HCT116 (cell line): ENCODE results near the gene CKM. TPM values are rescaled to one million over a fixed set of nuclear protein-coding genes. Genes with fewer than 3 reads are reported as not detected.

Experiments
- ATAC-seq: fragments of 200-7000 bp; cut with Tn5 transposase; 2 replicates; pipeline ENCODE4 v1.9.1; 2020; ENCODE audit warnings: mild to moderate bottlenecking, moderate library complexity
- BruUV-seq: library from RNA; stranded (reverse); fragments of 400-500 nt; replicated peaks from 2 replicates; lab custom pipeline; 2021; lab: Mats Ljungman, UMichigan
- CTCF ChIA-PET: fragments of 300-600 bp; sonication (Branson Sonifier 250); formaldehyde crosslinking; loops from one replicate; lab custom pipeline; 2021; ENCODE audit warnings: antibody characterized with exemption; lab: Charles Lee
- POLR2A ChIA-PET: fragments of 300-600, 350-600 bp; sonication (Branson Sonifier 250); formaldehyde crosslinking; loops from one replicate; lab custom pipeline; 2021; ENCODE audit warnings: antibody characterized with exemption; lab: Charles Lee
- RAD21 ChIA-PET, 2 experiments: fragments of 300-600 bp; sonication (Branson Sonifier 250); formaldehyde crosslinking; loops; one replicate each; lab custom pipeline; 2023; ENCODE audit warnings: low total read pairs in 2 of 2; ENCODE audit not compliant: uncharacterized antibody in 2 of 2, unreplicated experiment in 2 of 2, low non-redundant PET in 1 of 2; lab: Charles Lee
- DNase-seq: peaks from one replicate; pipeline ENCODE4 v3.0.0-alpha.2; 2010; ENCODE audit warnings: low read depth, low spot score
- H2AFZ ChIP-seq: fragments of 200-600 bp; shearing (Covaris generic), sonication (generic); 2 replicates; pipeline ENCODE4 v1.6.1; 2017; ENCODE audit warnings: low read depth, mixed run types, mixed read lengths, antibody characterized with exemption, low read length; ENCODE audit not compliant: poor library complexity, severe bottlenecking
- H3K27ac ChIP-seq: 2 replicates; pipeline ENCODE4 v1.5.1; 2012; ENCODE audit warnings: low read depth, low read length
- H3K27me3 ChIP-seq: fragments of 200-600 bp; sonication (generic); 2 replicates; pipeline ENCODE4 v1.6.1; 2016; ENCODE audit warnings: mixed run types, low read length, mixed read lengths; ENCODE audit not compliant: insufficient read depth
- H3K36me3 ChIP-seq, 2 experiments: fragments of 200-500 bp in 1 of 2; fragments of 200-600 bp in 1 of 2; sonication (Bioruptor generic) in 1 of 2; sonication (generic) in 1 of 2; 2 replicates each; pipeline versions ENCODE4 v1.5.1 to v1.6.1; 2014 to 2016; ENCODE audit warnings: low read length in 2 of 2, inconsistent platforms in 1 of 2, mixed read lengths in 1 of 2, mixed run types in 1 of 2; ENCODE audit not compliant: insufficient read depth in 2 of 2, control insufficient read depth in 1 of 2
- H3K4me1 ChIP-seq, 2 experiments: fragments of 200-600 bp in 1 of 2; sonication (generic) in 1 of 2; 2 replicates each; pipeline versions ENCODE4 v1.5.1 to v1.6.1; 2012 to 2017; ENCODE audit warnings: low read length in 2 of 2, inconsistent platforms in 1 of 2, mild to moderate bottlenecking in 1 of 2, mixed read lengths in 1 of 2, mixed run types in 1 of 2, moderate library complexity in 1 of 2; ENCODE audit not compliant: insufficient read depth in 2 of 2, control insufficient read depth in 1 of 2
- H3K4me2 ChIP-seq: fragments of 200-600 bp; sonication (generic); 2 replicates; pipeline ENCODE4 v1.6.1; 2017; ENCODE audit warnings: mixed run types, low read length, mixed read lengths
- H3K4me3 ChIP-seq, 2 experiments: fragments of 200-600 bp in 1 of 2; sonication (generic) in 1 of 2; replicated peaks in 1 of 2; 2 replicates each; pipeline ENCODE4 v1.5.1; 2011 to 2016; ENCODE audit warnings: low read length in 2 of 2, control low read depth in 1 of 2, low read depth in 1 of 2, mild to moderate bottlenecking in 1 of 2, mixed read lengths in 1 of 2, mixed run types in 1 of 2
- H3K79me2 ChIP-seq: fragments of 200-600 bp; sonication (generic); 2 replicates; pipeline ENCODE4 v1.6.1; 2017; ENCODE audit warnings: mild to moderate bottlenecking, mixed run types, low read length, moderate library complexity, mixed read lengths; ENCODE audit not compliant: insufficient read depth
- H3K9ac ChIP-seq: fragments of 200-600 bp; sonication (generic); 2 replicates; pipeline ENCODE4 v1.6.1; 2016; ENCODE audit warnings: low read length, mixed read lengths
- H3K9me2 ChIP-seq: fragments of 200-600 bp; sonication (generic), shearing (Covaris generic); 2 replicates; pipeline ENCODE4 v1.6.1; 2017; ENCODE audit warnings: mixed run types, mild to moderate bottlenecking, moderate library complexity; ENCODE audit not compliant: insufficient read depth
- H3K9me3 ChIP-seq, 2 experiments: fragments of 200-500 bp in 1 of 2; fragments of 200-600 bp in 1 of 2; sonication (Bioruptor generic) in 1 of 2; sonication (generic) in 1 of 2; 2 replicates each; pipeline ENCODE4 v1.6.1; 2014 to 2017; ENCODE audit warnings: low read length in 2 of 2, mixed read lengths in 2 of 2, inconsistent platforms in 1 of 2, low read depth in 1 of 2, mild to moderate bottlenecking in 1 of 2, mixed run types in 1 of 2, moderate library complexity in 1 of 2; ENCODE audit not compliant: control insufficient read depth in 1 of 2, insufficient read depth in 1 of 2
- H4K20me1 ChIP-seq: fragments of 200-600 bp; sonication (generic), shearing (Covaris generic); 2 replicates; pipeline ENCODE4 v1.6.1; 2017; ENCODE audit warnings: mixed run types, mild to moderate bottlenecking, moderate library complexity; ENCODE audit not compliant: insufficient read depth
- ATF3 ChIP-seq: IDR thresholded peaks from 2 replicates; pipeline ENCODE4 v1.6.1; 2012
- CBX3 ChIP-seq: IDR thresholded peaks from 2 replicates; pipeline ENCODE4 v1.6.1; 2012; ENCODE audit warnings: low read depth
- CEBPB ChIP-seq: IDR thresholded peaks from 2 replicates; pipeline ENCODE4 v1.6.1; 2012; ENCODE audit warnings: low read depth
- CTCF ChIP-seq, 3 experiments: fragments of 200-600 bp in 1 of 3; sonication (generic) in 1 of 3; IDR thresholded peaks in 2 of 3; conservative IDR thresholded peaks in 1 of 3; 2 replicates each; pipeline ENCODE4 v1.5.1; 2012 to 2017; ENCODE audit warnings: low read depth in 2 of 3, low read length in 2 of 3, antibody characterized with exemption in 1 of 3, borderline replicate concordance in 1 of 3, control low read depth in 1 of 3, mild to moderate bottlenecking in 1 of 3, mixed read lengths in 1 of 3, mixed run types in 1 of 3, moderate library complexity in 1 of 3; ENCODE audit not compliant: insufficient read depth in 1 of 3
- EGR1 ChIP-seq: IDR thresholded peaks from 2 replicates; pipeline ENCODE4 v1.6.1; 2012; ENCODE audit warnings: low read depth
- EZH2 ChIP-seq: fragments of 200-600 bp; sonication (generic); IDR thresholded peaks from 2 replicates; pipeline ENCODE4 v1.6.1; 2017; ENCODE audit warnings: antibody characterized with exemption, mixed run types
- EZH2phosphoT487 ChIP-seq: fragments of 200-600 bp; IDR thresholded peaks from 2 replicates; pipeline ENCODE4 v1.6.1; 2018; ENCODE audit warnings: antibody characterized with exemption, borderline replicate concordance
- FOSL1 ChIP-seq: IDR thresholded peaks from 2 replicates; pipeline ENCODE4 v1.6.1; 2012; ENCODE audit warnings: low read depth
- JUND ChIP-seq: IDR thresholded peaks from 2 replicates; pipeline ENCODE4 v1.6.1; 2012
- MAX ChIP-seq: IDR thresholded peaks from 2 replicates; pipeline ENCODE4 v1.6.1; 2012
- POLR2A ChIP-seq: IDR thresholded peaks from 2 replicates; pipeline ENCODE4 v1.7.0; 2011; ENCODE audit warnings: borderline replicate concordance; ENCODE audit not compliant: insufficient read depth, insufficient read length; ENCODE audit errors: extremely low read depth
- REST ChIP-seq: IDR thresholded peaks from 2 replicates; pipeline ENCODE4 v1.6.1; 2012; ENCODE audit warnings: low read depth
- SIN3A ChIP-seq: IDR thresholded peaks from 2 replicates; pipeline ENCODE4 v1.6.1; 2012; ENCODE audit warnings: low read depth
- SP1 ChIP-seq: IDR thresholded peaks from 2 replicates; pipeline ENCODE4 v1.6.1; 2012; ENCODE audit warnings: low read depth
- SRF ChIP-seq: IDR thresholded peaks from 2 replicates; pipeline ENCODE4 v1.6.1; 2012; ENCODE audit warnings: low read depth
- YY1 ChIP-seq: IDR thresholded peaks from 2 replicates; pipeline ENCODE4 v1.6.1; 2011; ENCODE audit warnings: low read length, low read depth, moderate library complexity, mild to moderate bottlenecking; ENCODE audit not compliant: insufficient replicate concordance; ENCODE audit errors: extremely low read depth
- ZBTB33 ChIP-seq: IDR thresholded peaks from 2 replicates; pipeline ENCODE4 v1.6.1; 2011; ENCODE audit warnings: mild to moderate bottlenecking, low read length, moderate library complexity; ENCODE audit not compliant: insufficient replicate concordance; ENCODE audit errors: extremely low read depth
- intact Hi-C: fragments of 100-400 bp; cut with micrococcal nuclease; formaldehyde crosslinking; loops from 2 replicates; pipeline ENCODE4 v1.10.0; 2022
- total RNA-seq: library from RNA; stranded (reverse); gene quantifications from one replicate; pipeline ENCODE4 v1.2.1, GENCODE V29; 2021; ENCODE audit not compliant: unreplicated experiment

The CKM gene
- total RNA-seq, 1 experiment from 2014 or later, result not detected

- H3K9ac ChIP-seq, result no peak overlapping the region
- TF ChIP-seq JUND (no peak), ZBTB33 (no peak), CEBPB (no peak), POLR2A (no peak), MAX (no peak), FOSL1 (no peak), ATF3 (no peak), REST (no peak), CBX3 (no peak), EGR1 (no peak), EZH2 (no peak), YY1 (no peak), CTCF (IDR thresholded peaks at IDR 0.05 in 2 of 3, conservative IDR thresholded peaks at IDR 0.05 in 1 of 3; ENCODE audit: borderline replicate concordance in 1 of 3, insufficient read depth in 1 of 3, low read depth in 2 of 3, low read length in 2 of 3) (no peak), SRF (no peak), SIN3A (no peak), SP1 (no peak), EZH2phosphoT487 (no peak)
- TF ChIP-seq, all 23 proteins: peak for 0
- ATAC-seq (no peak), DNase-seq (no peak)
- ChIA-PET CTCF (no interaction called here), POLR2A (no interaction called here), RAD21 (no interaction called here)
- no peaks in the 10 kb centered on the region for H3K9me2 ChIP-seq
- intact Hi-C loops, result no loop called here
- H3K4me2 ChIP-seq, result no peak overlapping the region
- no peak overlapping the region for H3K27ac ChIP-seq
- no peak overlapping the region for H2AFZ ChIP-seq
- H4K20me1 ChIP-seq, result no peaks in the 10 kb centered on the region
- H3K27me3 ChIP-seq, result no peaks in the 10 kb centered on the region
- H3K9me3 ChIP-seq, result no peaks in the 10 kb centered on the region
- no peaks in the 10 kb centered on the region for H3K36me3 ChIP-seq
- no peak overlapping the region for H3K4me3 ChIP-seq
- no TSS peak for BruUV-seq
- peaks cover 3 to 27% of the 10 kb centered on the region in 2 experiments; a peak in 3 of 4 replicates for H3K4me1 ChIP-seq
- H3K79me2 ChIP-seq, result no peaks in the 10 kb centered on the region
These were observed 25.0 kb downstream of the CKM start for GRCh38 chr19:45297674-45298073.
